Omental fat pad (tissue), 4 donors: Measurements from ENCODE around the gene AKAP1. TPM values are rescaled to one million over a fixed set of nuclear protein-coding genes. Genes with fewer than 3 reads are reported as not detected.
A peak's percentile ranks its signal among the peaks of the same experiment; 100 is the strongest.

Source experiments
- ATAC-seq: fragments of 150-250 bp; one replicate; pipeline ENCODE4 v1.9.1; 2016; ENCODE audit warnings: mild to moderate bottlenecking, moderate library complexity; ENCODE audit not compliant: low FRiP score
- DNase-seq: peaks from one replicate; pipeline ENCODE4 v3.0.0-alpha.2; 2019; ENCODE audit warnings: low spot score
- CTCF ChIP-seq, 3 donors: fragments of 450-650 bp; IDR thresholded peaks; one replicate each; pipeline ENCODE4 v1.5.1; 2016 to 2017; ENCODE audit warnings: antibody characterized with exemption in 3 of 3, mild to moderate bottlenecking in 3 of 3, moderate library complexity in 2 of 3
- total RNA-seq, 4 donors: library from RNA; depleted of rRNA; stranded (reverse); fragments of >200 nt; gene quantifications; one replicate each; pipeline ENCODE4 v1.1.0, GENCODE V29; 2016

AKAP1 gene
- total RNA-seq, 4 donors from 2014 or later = 29.4 to 89.0 (median 36.1) TPM

GRCh38 chr17:57114085-57114673 lies 29.1 kb downstream of the AKAP1 start:
- peak; percentile 19 for ATAC-seq
- peak; percentile 65 for DNase-seq
- peak in 1 of 3 donors; percentile 77 for TF ChIP-seq CTCF (IDR thresholded peaks at IDR 0.05)

DNA sequence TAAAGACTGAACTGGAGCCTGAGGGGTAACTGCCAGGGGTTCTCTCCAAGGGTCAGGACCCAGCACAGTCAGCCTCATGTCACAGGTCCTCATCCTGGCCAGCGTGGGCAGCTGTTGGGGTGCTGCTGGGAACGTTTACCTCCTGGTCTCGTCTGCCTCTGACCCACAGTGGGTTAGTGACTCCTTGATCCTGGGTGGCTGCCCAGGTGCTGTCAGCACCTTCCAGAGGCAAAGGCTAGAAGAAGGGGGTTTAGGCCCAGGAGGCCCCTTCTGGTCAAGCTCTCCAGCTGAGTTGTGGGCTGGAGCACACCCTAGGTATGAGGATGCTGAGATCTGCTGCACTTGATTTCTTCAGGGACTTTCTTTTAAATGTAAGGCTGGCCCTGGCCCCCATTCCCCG lies 30.3 kb downstream of the AKAP1 start:
- no peak for TF ChIP-seq CTCF (IDR thresholded peaks at IDR 0.05)
- no peak for DNase-seq

DNA sequence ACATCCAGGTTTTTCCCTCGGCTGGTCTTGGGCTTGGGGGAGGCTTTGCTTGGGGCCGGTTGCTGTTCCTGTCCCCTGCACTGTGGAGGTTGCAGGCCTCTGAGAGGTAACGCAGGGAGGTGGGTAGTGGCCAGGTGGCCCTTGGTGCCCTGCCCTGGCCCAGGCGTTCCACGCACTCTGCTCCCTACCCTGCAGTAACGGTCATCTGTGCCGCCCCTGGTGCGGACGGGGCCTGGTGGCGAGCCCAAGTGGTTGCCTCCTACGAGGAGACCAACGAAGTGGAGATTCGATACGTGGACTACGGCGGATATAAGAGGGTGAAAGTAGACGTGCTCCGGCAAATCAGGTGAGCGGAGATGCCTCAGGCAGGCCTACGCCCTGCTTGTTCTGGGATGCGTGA lies 30.9 kb downstream of the AKAP1 start:
- no peak for TF ChIP-seq CTCF (IDR thresholded peaks at IDR 0.05)
- ATAC-seq = peak; percentile 47
- no peak for DNase-seq

More for the DNA sequence above, 30.3 kb downstream of the AKAP1 start:
- ATAC-seq = no peak

- no peak for DNase-seq
Observed at GRCh38 chr17:57117798-57118197, 32.8 kb downstream of the AKAP1 start.

GRCh38 chr17:57120814-57121213 lies 35.8 kb downstream of the AKAP1 start:
- DNase-seq (no peak), ATAC-seq (no peak)
- no peak for TF ChIP-seq CTCF (IDR thresholded peaks at IDR 0.05)

More at GRCh38 chr17:57117798-57118197, 32.8 kb downstream of the AKAP1 start:
- no peak for ATAC-seq
- no peak for TF ChIP-seq CTCF (IDR thresholded peaks at IDR 0.05)

GRCh38 chr17:57121308-57122042 lies 36.4 kb downstream of the AKAP1 start:
- ATAC-seq (no peak), DNase-seq (no peak)
- no peak for TF ChIP-seq CTCF (IDR thresholded peaks at IDR 0.05)

- DNase-seq = no peak
- no peak for TF ChIP-seq CTCF (IDR thresholded peaks at IDR 0.05)
- no peak for ATAC-seq
Observed at GRCh38 chr17:57124053-57124452, 39.0 kb downstream of the AKAP1 start.
